PC-3 (cell line): ENCODE data around the gene GJC1. TPM values are rescaled to one million over a fixed set of nuclear protein-coding genes. Genes with fewer than 3 reads are reported as not detected.

Experiments used
- ATAC-seq: fragments of 200-7000 bp; cut with Tn5 transposase; 2 replicates; pipeline ENCODE4 v1.9.1; 2020; ENCODE audit warnings: mild to moderate bottlenecking, moderate library complexity
- BruUV-seq: library from RNA; stranded (reverse); fragments of 400-500 nt; replicated peaks from 2 replicates; lab custom pipeline; 2021; lab: Mats Ljungman, UMichigan
- CTCF ChIA-PET: fragments of 300-600 bp; sonication (Branson Sonifier 250); formaldehyde crosslinking; loops from one replicate; lab custom pipeline; 2022; ENCODE audit warnings: antibody characterized with exemption; lab: Charles Lee
- POLR2A ChIA-PET: fragments of 300-600 bp; sonication (Branson Sonifier 250); formaldehyde crosslinking; loops from one replicate; lab custom pipeline; 2022; ENCODE audit warnings: antibody characterized with exemption; ENCODE audit not compliant: unreplicated experiment; lab: Charles Lee
- DNase-seq: peaks from one replicate; pipeline ENCODE4 v3.0.0-alpha.2; 2015
- H2AFZ ChIP-seq: fragments of 300-600 bp; sonication (generic); 2 replicates; pipeline ENCODE4 v1.6.0; 2016; ENCODE audit warnings: antibody characterized with exemption, low read length
- H3F3A ChIP-seq: fragments of 300-600 bp; sonication (generic); one replicate; pipeline ENCODE4 v1.6.0; 2017; ENCODE audit warnings: antibody characterized with exemption, low read length, control low read depth, mild to moderate bottlenecking; ENCODE audit not compliant: unreplicated experiment
- H3K27ac ChIP-seq: fragments of 300-600 bp; sonication (generic); 2 replicates; pipeline ENCODE4 v1.5.1; 2016; ENCODE audit warnings: mild to moderate bottlenecking, low read length
- H3K27me3 ChIP-seq: fragments of 300-600 bp; sonication (generic); 2 replicates; pipeline ENCODE4 v1.6.1; 2016; ENCODE audit warnings: low read length, mixed read lengths
- H3K36me3 ChIP-seq: fragments of 300-600 bp; sonication (generic); 2 replicates; pipeline ENCODE4 v1.6.1; 2016; ENCODE audit warnings: low read depth, mixed run types, low read length, mixed read lengths
- H3K4me1 ChIP-seq: fragments of 300-600 bp; sonication (generic); 2 replicates; pipeline ENCODE4 v1.5.1; 2016; ENCODE audit warnings: low read length; ENCODE audit not compliant: insufficient read depth
- H3K4me2 ChIP-seq: fragments of 300-600 bp; sonication (generic); 2 replicates; pipeline ENCODE4 v1.6.0; 2016; ENCODE audit warnings: low read length
- H3K4me3 ChIP-seq: fragments of 300-600 bp; sonication (generic); 2 replicates; pipeline ENCODE4 v1.5.1; 2016; ENCODE audit warnings: mild to moderate bottlenecking, low read length, mixed read lengths
- H3K79me2 ChIP-seq: fragments of 300-600 bp; sonication (generic); 2 replicates; pipeline ENCODE4 v1.6.1; 2017; ENCODE audit warnings: low read length, mixed read lengths
- H3K9ac ChIP-seq: fragments of 300-600 bp; sonication (generic); 2 replicates; pipeline ENCODE4 v1.6.0; 2016; ENCODE audit warnings: mild to moderate bottlenecking, low read length
- H3K9me2 ChIP-seq: fragments of 300-600 bp; sonication (generic); replicated peaks from 2 replicates; pipeline ENCODE4 v1.6.1; 2016; ENCODE audit warnings: mixed run types, low read length, mixed read lengths
- H3K9me3 ChIP-seq: fragments of 300-600 bp; sonication (generic); 2 replicates; pipeline ENCODE4 v1.6.1; 2016; ENCODE audit warnings: low read length, mixed read lengths
- H4K20me1 ChIP-seq: fragments of 300-600 bp; sonication (generic); 2 replicates; pipeline ENCODE4 v1.6.1; 2016; ENCODE audit warnings: low read length, mixed read lengths
- EZH2 ChIP-seq: fragments of 300-600 bp; sonication (generic); IDR thresholded peaks from one replicate; pipeline ENCODE4 v1.6.1; 2017; ENCODE audit warnings: antibody characterized with exemption, mild to moderate bottlenecking, low read length; ENCODE audit not compliant: unreplicated experiment
- EZH2phosphoT487 ChIP-seq: fragments of 300-600 bp; sonication (generic); IDR thresholded peaks from 2 replicates; pipeline ENCODE4 v1.6.1; 2018; ENCODE audit warnings: mild to moderate bottlenecking, antibody characterized with exemption, low read length, borderline replicate concordance
- intact Hi-C: fragments of 100-400 bp; cut with micrococcal nuclease; formaldehyde crosslinking; loops from 2 replicates; pipeline ENCODE4 v1.9.0; 2023
- total RNA-seq: library from RNA; depleted of rRNA; stranded (reverse); fragments of >200 nt; gene quantifications from 2 replicates; pipeline ENCODE4 v1.2.3, GENCODE V29; 2014
- TF ChIP-seq, protein P1 (sequence below): fragments of 300-600 bp; sonication (generic); conservative IDR thresholded peaks from 2 replicates; pipeline ENCODE4 v1.5.1; 2017; ENCODE audit warnings: antibody characterized with exemption, low read depth, mild to moderate bottlenecking, low read length

GJC1 gene
- total RNA-seq, 1 experiment from 2014 or later = 17.1 TPM

DNA sequence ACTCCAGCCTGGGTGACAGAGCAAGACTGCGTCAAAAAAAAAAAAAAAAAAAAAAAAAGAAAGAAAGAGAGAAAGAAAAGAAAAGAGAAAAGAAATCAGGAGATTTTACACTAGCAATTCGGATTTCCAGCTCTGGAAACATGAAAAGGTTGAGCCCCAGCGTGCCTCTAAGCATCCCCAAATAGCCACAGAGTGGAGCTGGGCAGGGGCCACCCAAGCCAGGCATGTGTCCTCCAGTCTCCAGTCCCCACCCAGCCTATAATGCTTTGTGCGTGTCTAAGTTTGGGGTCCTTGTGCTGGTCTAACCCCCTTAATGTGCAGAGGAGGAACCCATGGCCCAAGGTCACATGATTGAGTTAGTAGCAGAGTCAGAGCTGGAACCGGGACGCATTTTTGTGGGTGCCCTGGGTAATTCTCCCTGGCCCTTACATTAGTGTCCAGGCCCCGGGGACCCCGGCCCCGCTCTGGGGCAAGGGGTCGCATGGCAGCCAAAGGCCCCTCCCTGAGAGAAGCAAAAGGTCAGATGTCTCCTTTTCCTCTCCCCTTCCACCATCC lies 51.4 kb downstream of the GJC1 start:
- Histone ChIP-seq H3K27me3 (no peaks in the 10 kb centered on the region), H3K9ac (no peak overlapping the region), H3K4me3 (peak overlapping the region; percentile 71), H3K9me2 (no peaks in the 10 kb centered on the region), H3F3A (no peaks in the 10 kb centered on the region), H3K9me3 (no peaks in the 10 kb centered on the region), H2AFZ (peak overlapping the region; percentile 88; the same call in 1 of the 2 replicates), H3K79me2 (no peaks in the 10 kb centered on the region), H4K20me1 (no peaks in the 10 kb centered on the region), H3K27ac (no peak overlapping the region), H3K36me3 (no peaks in the 10 kb centered on the region), H3K4me2 (peak overlapping the region; percentile 95), H3K4me1 (peaks cover 12% of the 10 kb centered on the region)
- ChIA-PET POLR2A (no interaction called here), CTCF (interaction anchor here (1.2 to 2.6 kb wide), 5 partner anchors 31 to 100 kb away, joined by 3 to 13 read pairs (median 7); no protein-coding TSS in a partner anchor)
- no TSS peak for BruUV-seq
- no peak for ATAC-seq
- intact Hi-C loops = loop anchor here (1.0 to 2.0 kb wide), 2 partner anchors 50 to 87 kb away; no protein-coding TSS in a partner anchor
- TF ChIP-seq EZH2phosphoT487 = no peak
- TF ChIP-seq, protein P1, sequence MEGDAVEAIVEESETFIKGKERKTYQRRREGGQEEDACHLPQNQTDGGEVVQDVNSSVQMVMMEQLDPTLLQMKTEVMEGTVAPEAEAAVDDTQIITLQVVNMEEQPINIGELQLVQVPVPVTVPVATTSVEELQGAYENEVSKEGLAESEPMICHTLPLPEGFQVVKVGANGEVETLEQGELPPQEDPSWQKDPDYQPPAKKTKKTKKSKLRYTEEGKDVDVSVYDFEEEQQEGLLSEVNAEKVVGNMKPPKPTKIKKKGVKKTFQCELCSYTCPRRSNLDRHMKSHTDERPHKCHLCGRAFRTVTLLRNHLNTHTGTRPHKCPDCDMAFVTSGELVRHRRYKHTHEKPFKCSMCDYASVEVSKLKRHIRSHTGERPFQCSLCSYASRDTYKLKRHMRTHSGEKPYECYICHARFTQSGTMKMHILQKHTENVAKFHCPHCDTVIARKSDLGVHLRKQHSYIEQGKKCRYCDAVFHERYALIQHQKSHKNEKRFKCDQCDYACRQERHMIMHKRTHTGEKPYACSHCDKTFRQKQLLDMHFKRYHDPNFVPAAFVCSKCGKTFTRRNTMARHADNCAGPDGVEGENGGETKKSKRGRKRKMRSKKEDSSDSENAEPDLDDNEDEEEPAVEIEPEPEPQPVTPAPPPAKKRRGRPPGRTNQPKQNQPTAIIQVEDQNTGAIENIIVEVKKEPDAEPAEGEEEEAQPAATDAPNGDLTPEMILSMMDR = no peak
- no peak for TF ChIP-seq EZH2
- DNase-seq = no peak

DNA sequence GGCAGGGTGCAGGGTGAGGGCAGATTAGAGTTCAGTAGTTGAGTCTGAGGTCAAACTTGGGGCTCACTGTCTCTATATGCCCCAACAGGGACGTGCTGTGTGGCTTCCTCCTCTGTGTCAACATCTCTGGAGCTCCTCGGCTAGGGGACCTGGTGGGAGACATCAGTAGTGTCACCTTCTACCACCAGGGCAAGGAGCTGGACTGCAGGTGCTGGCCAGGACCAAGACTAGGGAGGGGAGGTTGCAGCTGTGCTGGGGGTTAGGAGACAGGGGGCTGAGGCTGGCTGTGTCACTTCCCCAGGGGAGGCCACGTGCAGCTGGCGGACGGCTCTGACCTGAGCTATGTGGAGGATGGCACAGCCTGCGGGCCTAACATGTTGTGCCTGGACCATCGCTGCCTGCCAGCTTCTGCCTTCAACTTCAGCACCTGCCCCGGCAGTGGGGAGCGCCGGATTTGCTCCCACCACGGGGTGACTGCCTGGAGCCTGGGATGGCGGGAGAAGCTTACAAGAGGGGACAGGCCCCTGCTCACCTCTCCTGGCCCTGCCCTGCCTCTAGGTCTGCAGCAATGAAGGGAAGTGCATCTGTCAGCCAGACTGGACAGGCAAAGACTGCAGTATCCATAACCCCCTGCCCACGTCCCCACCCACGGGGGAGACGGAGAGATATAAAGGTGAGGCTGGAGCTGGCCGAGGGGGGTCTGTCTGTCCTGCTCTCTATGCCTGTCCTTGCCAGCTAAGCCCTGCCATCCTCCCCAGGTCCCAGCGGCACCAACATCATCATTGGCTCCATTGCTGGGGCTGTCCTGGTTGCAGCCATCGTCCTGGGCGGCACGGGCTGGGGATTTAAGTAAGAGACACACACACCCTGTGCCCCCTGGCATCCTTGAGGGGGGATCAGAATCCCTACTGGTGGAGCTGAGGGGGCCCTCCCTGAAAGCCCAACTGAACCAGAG lies 52.4 kb downstream of the GJC1 start:
- TF ChIP-seq EZH2phosphoT487 = no peak
- no peak for TF ChIP-seq EZH2
- TF ChIP-seq, protein P1 = no peak
- ATAC-seq (no peak), DNase-seq (no peak)
- Histone ChIP-seq H3K27ac (no peak overlapping the region), H4K20me1 (no peaks in the 10 kb centered on the region), H3K4me1 (peaks cover 12% of the 10 kb centered on the region), H3K9me3 (no peaks in the 10 kb centered on the region), H3F3A (no peaks in the 10 kb centered on the region), H3K4me2 (no peak overlapping the region), H3K4me3 (no peak overlapping the region), H3K79me2 (no peaks in the 10 kb centered on the region), H3K27me3 (no peaks in the 10 kb centered on the region), H3K9me2 (no peaks in the 10 kb centered on the region), H2AFZ (no peak overlapping the region), H3K9ac (no peak overlapping the region), H3K36me3 (no peaks in the 10 kb centered on the region)
- intact Hi-C loops = loop anchor here (2.0 kb wide), 1 partner anchor 51 kb away; no protein-coding TSS in a partner anchor
- ChIA-PET CTCF (interaction anchor here (0.6 to 2.3 kb wide), 4 partner anchors 17 to 54 kb away, joined by 3 to 7 read pairs (median 4); no protein-coding TSS in a partner anchor), POLR2A (interaction anchor here (0.6 kb wide), 1 partner anchor 35 kb away, joined by 4 read pairs; no protein-coding TSS in a partner anchor)
- BruUV-seq = no TSS peak
